SHP77 (cell line): ENCODE data around the gene ZKSCAN1.
"Not testable (repeated sequence)": the region's sequence is repeated elsewhere in the genome, so short reads cannot be mapped to it uniquely, and the experiment has no call there.

Experiments used
- DNase-seq, 2 experiments: peaks; one replicate each; lab custom pipeline; 2025; lab: John Stamatoyannopoulos, UW

Gene ZKSCAN1

GRCh38 chr7:100003711-100004661, 11.4 kb upstream of the ZKSCAN1 start:
- peak; percentile 92 to 95 for DNase-seq

- no peak for DNase-seq
These were observed 7.5 kb upstream of the ZKSCAN1 start for GRCh38 chr7:100007887-100008286.

GRCh38 chr7:100008525-100008924, 6.9 kb upstream of the ZKSCAN1 start:
- DNase-seq, result no peak

GRCh38 chr7:100009952-100010351, 5.4 kb upstream of the ZKSCAN1 start:
- not testable (repeated sequence) for DNase-seq

- no peak for DNase-seq
These were observed 4.5 kb upstream of the ZKSCAN1 start for GRCh38 chr7:100010901-100011300.

- DNase-seq, result no peak
These were observed 3.9 kb upstream of the ZKSCAN1 start for GRCh38 chr7:100011516-100011915.

GRCh38 chr7:100012385-100013327, 2.7 kb upstream of the ZKSCAN1 start:
- not testable (repeated sequence) for DNase-seq

GRCh38 chr7:100013328-100013676, 2.1 kb upstream of the ZKSCAN1 start:
- DNase-seq, result no peak

- DNase-seq, result no peak
These were observed 962 bp downstream of the ZKSCAN1 start for GRCh38 chr7:100016215-100016901.

- DNase-seq, result no peak
These were observed 1.9 kb downstream of the ZKSCAN1 start for GRCh38 chr7:100017300-100017699.

- DNase-seq, result no peak
These were observed 2.5 kb downstream of the ZKSCAN1 start for GRCh38 chr7:100017875-100018274.

- no peak for DNase-seq
These were observed 4.5 kb downstream of the ZKSCAN1 start for GRCh38 chr7:100019908-100020307.

GRCh38 chr7:100021297-100021696, 5.9 kb downstream of the ZKSCAN1 start:
- no peak for DNase-seq

GRCh38 chr7:100022621-100023020, 7.2 kb downstream of the ZKSCAN1 start:
- no peak for DNase-seq

- no peak for DNase-seq
These were observed 8.1 kb downstream of the ZKSCAN1 start for GRCh38 chr7:100023526-100023925.

- no peak for DNase-seq
These were observed 8.7 kb downstream of the ZKSCAN1 start for GRCh38 chr7:100024020-100024619.

- DNase-seq, result no peak
These were observed 11.8 kb downstream of the ZKSCAN1 start for GRCh38 chr7:100027197-100027596.

GRCh38 chr7:100029596-100029995, 14.2 kb downstream of the ZKSCAN1 start:
- DNase-seq, result no peak

- no peak for DNase-seq
These were observed 18.1 kb downstream of the ZKSCAN1 start for GRCh38 chr7:100033526-100033925.

- DNase-seq, result no peak
These were observed 19.6 kb downstream of the ZKSCAN1 start for GRCh38 chr7:100034871-100035510.

- DNase-seq, result no peak
These were observed 20.5 kb downstream of the ZKSCAN1 start for GRCh38 chr7:100035876-100036275.
